Mesothelial cell of epicardium (in vitro differentiated cells): ENCODE results near the gene FBXO11. TPM values are rescaled to one million over a fixed set of nuclear protein-coding genes. Genes with fewer than 3 reads are reported as not detected.

Experiments used
- DNase-seq, 2 experiments: peaks; one replicate each; pipeline ENCODE4 v3.0.0; 2021; ENCODE audit warnings: low spot score in 2 of 2; ENCODE audit not compliant: unreplicated experiment in 2 of 2
- H3K27ac Mint-ChIP-seq: 2 replicates; pipeline ENCODE4 v1.8.0; 2021; ENCODE audit warnings: mixed read lengths
- H3K27me3 Mint-ChIP-seq: 2 replicates; pipeline ENCODE4 v1.8.0; 2021; ENCODE audit warnings: low read depth, mixed read lengths
- H3K36me3 Mint-ChIP-seq: 2 replicates; pipeline ENCODE4 v1.8.0; 2021; ENCODE audit warnings: mixed read lengths
- H3K4me1 Mint-ChIP-seq: 2 replicates; pipeline ENCODE4 v1.8.0; 2021; ENCODE audit warnings: mixed read lengths
- H3K4me3 Mint-ChIP-seq: 2 replicates; pipeline ENCODE4 v1.8.0; 2021; ENCODE audit warnings: mild to moderate bottlenecking, moderate library complexity, mixed read lengths
- H3K9me3 Mint-ChIP-seq: 2 replicates; pipeline ENCODE4 v1.8.0; 2021; ENCODE audit warnings: mixed read lengths
- CTCF ChIP-seq: fragments of 200-600 bp; sonication (generic); IDR thresholded peaks from one replicate; pipeline ENCODE4 v1.5.0; 2021; ENCODE audit warnings: antibody characterized with exemption; ENCODE audit not compliant: unreplicated experiment
- total RNA-seq: library from RNA; stranded (reverse); gene quantifications from 3 replicates; pipeline ENCODE4 v1.2.1, GENCODE V29; 2021

The FBXO11 gene
- total RNA-seq, 1 donor from 2014 or later: 102 TPM

DNA sequence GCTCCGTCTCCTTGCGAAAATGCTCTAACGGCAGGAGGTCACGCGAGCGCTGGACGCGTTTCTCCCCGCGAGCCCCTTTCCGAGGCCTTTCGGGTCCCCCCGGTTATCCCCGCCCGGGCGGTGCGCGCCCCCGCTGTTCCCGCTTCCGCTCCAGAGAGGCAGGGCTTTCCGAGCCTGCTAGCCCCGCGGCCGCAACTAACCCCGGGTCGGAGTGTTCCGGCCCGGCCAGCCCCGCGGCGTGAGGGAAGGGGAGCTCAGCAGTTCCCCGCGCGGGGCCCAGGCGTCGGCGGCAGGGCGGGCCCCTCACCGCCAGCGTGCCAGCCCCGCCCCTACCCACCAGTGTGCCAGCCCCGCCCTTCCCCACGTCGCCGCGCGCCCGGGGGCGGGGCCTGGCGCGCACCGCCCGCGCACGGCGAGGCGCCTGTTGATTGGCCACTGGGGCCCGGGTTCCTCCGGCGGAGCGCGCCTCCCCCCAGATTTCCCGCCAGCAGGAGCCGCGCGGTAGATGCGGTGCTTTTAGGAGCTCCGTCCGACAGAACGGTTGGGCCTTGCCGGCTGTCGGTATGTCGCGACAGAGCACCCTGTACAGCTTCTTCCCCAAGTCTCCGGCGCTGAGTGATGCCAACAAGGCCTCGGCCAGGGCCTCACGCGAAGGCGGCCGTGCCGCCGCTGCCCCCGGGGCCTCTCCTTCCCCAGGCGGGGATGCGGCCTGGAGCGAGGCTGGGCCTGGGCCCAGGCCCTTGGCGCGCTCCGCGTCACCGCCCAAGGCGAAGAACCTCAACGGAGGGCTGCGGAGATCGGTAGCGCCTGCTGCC lies 123.4 kb downstream of the FBXO11 start, which contains the start of gene MSH6:
TSS of gene MSH6 (plus strand) at position 475 of the 815 bp plus-strand sequence. CDS start at position 564, 89 bp downstream.
- DNase-seq: peak; percentile 85 to 90

DNA sequence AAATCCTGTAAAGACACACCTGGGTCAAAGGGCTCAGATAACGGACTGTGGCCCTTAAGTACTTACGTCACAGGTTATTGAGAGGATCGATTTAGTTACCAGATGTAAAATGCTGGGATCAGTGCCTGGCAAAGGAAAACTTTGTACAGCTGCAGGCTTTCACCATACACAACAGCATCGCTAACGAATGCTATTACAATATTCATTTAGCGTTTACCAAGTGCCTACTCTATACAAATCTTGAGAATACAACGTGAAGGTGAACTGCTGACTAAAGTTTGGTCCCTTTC lies 124.0 kb downstream of the FBXO11 start:
- no peak for DNase-seq
- no peak for TF ChIP-seq CTCF
- Mint-ChIP-seq H3K9me3 (peaks cover 3% of the 10 kb centered on the region), H3K4me3 (peak overlapping the region; percentile 76), H3K27me3 (no peaks in the 10 kb centered on the region), H3K27ac (peak overlapping the region; percentile 83), H3K36me3 (peaks cover 10% of the 10 kb centered on the region), H3K4me1 (peaks cover 19% of the 10 kb centered on the region)

More for the DNA sequence above, 123.4 kb downstream of the FBXO11 start, which contains the start of gene MSH6:
- Mint-ChIP-seq H3K4me3 (peak within 1 kb of the TSS; percentile 85), H3K9me3 (peaks cover 3% of the 10 kb centered on the region), H3K27ac (peak within 1 kb of the TSS; percentile 97), H3K27me3 (no peaks in the 10 kb centered on the region), H3K36me3 (peaks cover 10% of the 10 kb centered on the region), H3K4me1 (peaks cover 13% of the 10 kb centered on the region)
- no peak for TF ChIP-seq CTCF

GRCh38 chr2:47779426-47779790 lies 126.9 kb downstream of the FBXO11 start:
- H3K9me3 Mint-ChIP-seq: no peaks in the 10 kb centered on the region
- DNase-seq: no peak
- H3K27me3 Mint-ChIP-seq: no peaks in the 10 kb centered on the region
- H3K4me1 Mint-ChIP-seq: peaks cover 14% of the 10 kb centered on the region
- H3K27ac Mint-ChIP-seq: no peak overlapping the region
- no peak overlapping the region for H3K4me3 Mint-ChIP-seq
- H3K36me3 Mint-ChIP-seq: no peaks in the 10 kb centered on the region
- TF ChIP-seq CTCF: no peak

GRCh38 chr2:47778698-47779425 lies 127.4 kb downstream of the FBXO11 start:
- Mint-ChIP-seq H3K27ac (no peak overlapping the region), H3K36me3 (no peaks in the 10 kb centered on the region), H3K4me3 (no peak overlapping the region), H3K4me1 (peaks cover 14% of the 10 kb centered on the region), H3K9me3 (no peaks in the 10 kb centered on the region), H3K27me3 (no peaks in the 10 kb centered on the region)
- TF ChIP-seq CTCF: no peak
- no peak for DNase-seq

- no peak for TF ChIP-seq CTCF
- Mint-ChIP-seq H3K36me3 (no peaks in the 10 kb centered on the region), H3K9me3 (no peaks in the 10 kb centered on the region), H3K27ac (peak overlapping the region; percentile 43), H3K4me3 (no peak overlapping the region), H3K4me1 (peaks cover 16% of the 10 kb centered on the region), H3K27me3 (no peaks in the 10 kb centered on the region)
- DNase-seq: no peak
These were observed 128.9 kb downstream of the FBXO11 start for GRCh38 chr2:47777277-47777937.
